GM12878 (cell line): Measurements from ENCODE around the gene ETV1. TPM values are rescaled to one million over a fixed set of nuclear protein-coding genes. Genes with fewer than 3 reads are reported as not detected.

Experiments
- ATAC-seq: fragments of 200-7000 bp; cut with Tn5 transposase; 3 replicates; pipeline ENCODE4 v1.9.1; 2020; ENCODE audit warnings: mild to moderate bottlenecking, moderate library complexity
- BruUV-seq: library from RNA; stranded (reverse); fragments of 400-500 nt; replicated peaks from 2 replicates; lab custom pipeline; 2021; lab: Mats Ljungman, UMichigan
- CTCF ChIA-PET: fragments of 300-600 bp; sonication (Branson Sonifier 250); formaldehyde crosslinking; extraction: SDS; loops from one replicate; lab custom pipeline; 2021; ENCODE audit warnings: inconsistent platforms; lab: Yijun Ruan, JAX
- POLR2A ChIA-PET: fragments of 350-600 bp; formaldehyde crosslinking; extraction: SDS; loops from one replicate; lab custom pipeline; 2021; ENCODE audit warnings: inconsistent platforms; lab: Charles Lee
- RAD21 ChIA-PET: fragments of 300-600 bp; sonication (Branson Sonifier 250); formaldehyde crosslinking; loops from one replicate; lab custom pipeline; 2023; ENCODE audit warnings: antibody characterized with exemption; ENCODE audit not compliant: unreplicated experiment; lab: Charles Lee
- SMC1A ChIA-PET: fragments of 300-600 bp; sonication (Branson Sonifier 250); formaldehyde crosslinking; loops from one replicate; lab custom pipeline; 2023; ENCODE audit not compliant: unreplicated experiment, uncharacterized antibody; lab: Charles Lee
- DNase-seq: peaks from one replicate; pipeline ENCODE4 v3.0.0-alpha.2; 2011; ENCODE audit warnings: low read depth, low spot score
- FAIRE-seq: peaks from 3 replicates; lab custom pipeline; 2011; peaks lifted over from hg19 to GRCh38; lab: Jason Lieb, UNC
- H2AFZ ChIP-seq: 2 replicates; pipeline ENCODE4 v1.6.0; 2011; ENCODE audit warnings: low read depth, low read length, control low read depth; ENCODE audit not compliant: control insufficient read depth
- H3K27ac ChIP-seq: 2 replicates; pipeline ENCODE4 v1.5.1; 2011; ENCODE audit warnings: control low read depth; ENCODE audit not compliant: control insufficient read depth, insufficient read depth
- H3K27me3 ChIP-seq, 2 experiments: replicated peaks in 1 of 2; 2 replicates each; pipeline versions ENCODE4 v1.6.0 to v1.6.1; 2011; ENCODE audit warnings: low read length in 1 of 2; ENCODE audit not compliant: control insufficient read depth in 2 of 2, insufficient read depth in 2 of 2
- H3K36me3 ChIP-seq, 2 experiments: 2 replicates each; pipeline ENCODE4 v1.5.1; 2011; ENCODE audit warnings: low read length in 1 of 2; ENCODE audit not compliant: control insufficient read depth in 2 of 2, insufficient read depth in 2 of 2
- H3K4me1 ChIP-seq: 2 replicates; pipeline ENCODE4 v1.6.1; 2011; ENCODE audit warnings: mild to moderate bottlenecking, low read length, moderate library complexity, mixed read lengths; ENCODE audit not compliant: control insufficient read depth, insufficient read depth
- H3K4me2 ChIP-seq: 2 replicates; pipeline ENCODE4 v1.6.0; 2011; ENCODE audit warnings: control low read depth; ENCODE audit not compliant: control insufficient read depth, insufficient read depth
- H3K4me3 ChIP-seq: fragments of 200-600 bp; sonication (generic); 2 replicates; pipeline ENCODE4 v1.5.1; 2016
- H3K79me2 ChIP-seq: 2 replicates; pipeline ENCODE4 v1.6.0; 2011; ENCODE audit warnings: low read length; ENCODE audit not compliant: control insufficient read depth, insufficient read depth
- H3K9ac ChIP-seq: 2 replicates; pipeline ENCODE4 v1.8.0; 2011; ENCODE audit warnings: low read length, control low read depth, mixed read lengths; ENCODE audit not compliant: control insufficient read depth, insufficient read depth
- H3K9me3 ChIP-seq: replicated peaks from 3 replicates; pipeline ENCODE4 v1.5.1; 2011; ENCODE audit warnings: mild to moderate bottlenecking, low read length; ENCODE audit not compliant: control insufficient read depth, insufficient read depth
- H4K20me1 ChIP-seq: 2 replicates; pipeline ENCODE4 v1.6.0; 2011; ENCODE audit not compliant: control insufficient read depth, insufficient read depth
- ATF7 ChIP-seq: fragments of 450-650 bp; IDR thresholded peaks from 2 replicates; pipeline ENCODE4 v1.6.1; 2016; ENCODE audit warnings: low read depth, mild to moderate bottlenecking
- CEBPB ChIP-seq, 2 experiments: fragments of 150-350 bp in 1 of 2; IDR thresholded peaks; 2 replicates each; pipeline ENCODE4 v1.6.1; 2012 to 2014; ENCODE audit warnings: low read depth in 2 of 2, low read length in 2 of 2, borderline replicate concordance in 1 of 2, inconsistent platforms in 1 of 2
- DPF2 ChIP-seq: fragments of 450-650 bp; IDR thresholded peaks from 2 replicates; pipeline ENCODE4 v1.6.1; 2017; ENCODE audit warnings: mild to moderate bottlenecking
- EZH2 ChIP-seq: IDR thresholded peaks from 2 replicates; pipeline ENCODE4 v1.6.1; 2012; ENCODE audit warnings: low read depth, mild to moderate bottlenecking, control low read depth, inconsistent platforms, low read length, borderline replicate concordance; ENCODE audit not compliant: control insufficient read depth
- GABPA ChIP-seq: IDR thresholded peaks from 2 replicates; pipeline ENCODE4 v1.6.1; 2014; ENCODE audit warnings: antibody characterized with exemption, low read depth, mild to moderate bottlenecking, inconsistent platforms
- HCFC1 ChIP-seq: fragments of 150-350 bp; IDR thresholded peaks from 2 replicates; pipeline ENCODE4 v1.6.1; 2014; ENCODE audit warnings: low read length
- IKZF1 ChIP-seq: fragments of 450-650 bp; conservative IDR thresholded peaks from 2 replicates; pipeline ENCODE4 v1.6.1; 2017; ENCODE audit warnings: antibody characterized with exemption, mild to moderate bottlenecking
- IKZF2 ChIP-seq, 2 experiments: fragments of 450-650 bp; IDR thresholded peaks; 2 replicates each; pipeline ENCODE4 v1.6.1; 2017; ENCODE audit warnings: mild to moderate bottlenecking in 2 of 2, moderate library complexity in 2 of 2
- JUND ChIP-seq: IDR thresholded peaks from 2 replicates; pipeline ENCODE4 v1.6.1; 2012; ENCODE audit warnings: low read depth, mild to moderate bottlenecking, low read length, improper control_type of control experiment, moderate library complexity
- KAT2A ChIP-seq: conservative IDR thresholded peaks from 2 replicates; pipeline ENCODE4 v1.6.1; 2011; ENCODE audit warnings: low read depth, low read length; ENCODE audit not compliant: control insufficient read depth
- KDM1A ChIP-seq: fragments of 200-600 bp; sonication (generic); IDR thresholded peaks from 2 replicates; pipeline ENCODE4 v1.6.1; 2016; ENCODE audit warnings: borderline replicate concordance
- MTA2 ChIP-seq: fragments of 450-650 bp; IDR thresholded peaks from 2 replicates; pipeline ENCODE4 v1.6.1; 2016; ENCODE audit warnings: low read depth, mild to moderate bottlenecking, moderate library complexity
- NR2F1 ChIP-seq: fragments of 450-650 bp; conservative IDR thresholded peaks from 2 replicates; pipeline ENCODE4 v1.6.1; 2017; ENCODE audit warnings: mild to moderate bottlenecking
- NRF1 ChIP-seq: conservative IDR thresholded peaks from 2 replicates; pipeline ENCODE4 v1.6.1; 2011; ENCODE audit warnings: mild to moderate bottlenecking, low read depth, low read length, improper control_type of control experiment
- POLR2A ChIP-seq: IDR thresholded peaks from 2 replicates; pipeline ENCODE4 v1.6.1; 2011; ENCODE audit warnings: low read depth, mild to moderate bottlenecking, low read length
- RAD51 ChIP-seq: fragments of 450-650 bp; IDR thresholded peaks from 2 replicates; pipeline ENCODE4 v1.6.1; 2016; ENCODE audit warnings: moderate library complexity, mild to moderate bottlenecking, inconsistent platforms
- RUNX3 ChIP-seq: IDR thresholded peaks from 2 replicates; pipeline ENCODE4 v1.6.1; 2012; ENCODE audit warnings: low read length, inconsistent platforms
- SMARCA5 ChIP-seq: fragments of 450-650 bp; IDR thresholded peaks from 2 replicates; pipeline ENCODE4 v1.6.1; 2017; ENCODE audit warnings: mild to moderate bottlenecking
- ZBED1 ChIP-seq: IDR thresholded peaks from 2 replicates; pipeline ENCODE4 v1.6.1; 2016; ENCODE audit warnings: borderline replicate concordance
- ZNF24 ChIP-seq: fragments of 450-650 bp; IDR thresholded peaks from 2 replicates; pipeline ENCODE4 v1.6.1; 2017; ENCODE audit warnings: antibody characterized with exemption, mild to moderate bottlenecking
- WGBS: methylation state at CpG from one replicate; pipeline ENCODE4 v1.1.6; 2016; ENCODE audit warnings: low lambda C conversion rate; ENCODE audit not compliant: insufficient replicate concordance, insufficient coverage; ENCODE audit errors: missing lambda C conversion rate; 5-methylcytosine and 5-hydroxymethylcytosine counted together
- in situ Hi-C: fragments of 300-500 bp; cut with MboI; formaldehyde crosslinking; loops from 9 replicates; pipeline ENCODE4 v1.14.3; 2018; ENCODE audit warnings: mixed read lengths
- intact Hi-C: fragments of 100-400 bp; cut with micrococcal nuclease; formaldehyde crosslinking; loops from one replicate; pipeline ENCODE4 v1.14.2; 2022; ENCODE audit not compliant: unreplicated experiment
- polyA plus RNA-seq, 11 experiments: library from polyadenylated mRNA; depleted of rRNA in 4 of 11; unstranded in 6 of 11; stranded (reverse) in 5 of 11; fragments of >200 nt; fragmentation: Nextera tagmentation in 4 of 11; fragmentation: Illumina TruSeq in 1 of 11; extraction: Ambion mirVana in 4 of 11; extraction: Trizol in 1 of 11; gene quantifications; 1 replicate in 1 of 11; 2 replicates in 10 of 11; pipeline versions ENCODE4 v1.2.1 to v1.2.3, GENCODE V29; 2011 to 2016; ENCODE audit warnings: inconsistent platforms in 2 of 11, missing spikeins in 2 of 11, low read depth in 1 of 11
- total RNA-seq, 4 experiments: library from RNA; depleted of rRNA in 3 of 4; stranded (reverse); fragments of >200 nt in 3 of 4; fragmentation: Illumina TruSeq in 1 of 4; extraction: Trizol in 1 of 4; gene quantifications; 2 replicates each; pipeline versions ENCODE4 v1.2.1 to v1.2.3, GENCODE V29; 2013 to 2021
- TF ChIP-seq, protein P1 (sequence below): IDR thresholded peaks from 2 replicates; pipeline ENCODE4 v1.6.1; 2012; ENCODE audit warnings: low read length, inconsistent platforms

ETV1 gene
- total and polyA plus RNA-seq, 10 of the 15 experiments (the other 5 are each of a cell fraction or from before 2014, with no cell fraction given), result 0.03 to 9.3 (median 0.16) TPM; not detected in 4

DNA sequence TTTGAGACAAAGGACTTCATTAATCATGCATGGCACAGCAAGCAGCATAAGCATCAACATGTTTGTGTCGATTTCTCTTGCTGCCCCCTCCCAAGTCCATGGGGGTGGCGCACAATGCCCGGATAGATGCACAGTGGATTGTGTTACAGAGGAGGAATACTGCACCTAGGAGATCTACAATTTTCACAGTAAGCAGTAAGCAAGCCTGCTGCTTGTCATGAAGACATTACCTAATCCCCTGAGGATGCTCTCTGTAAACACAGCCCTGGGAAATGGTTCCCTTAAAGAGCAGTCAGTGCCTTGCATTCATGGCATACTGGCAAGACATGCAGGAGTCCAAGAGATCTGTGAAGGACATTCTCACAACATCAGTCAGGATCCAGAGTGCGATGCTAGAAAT is 137.7 kb downstream of the ETV1 start:
- DNase-seq (no peak), ATAC-seq (no peak)

DNA sequence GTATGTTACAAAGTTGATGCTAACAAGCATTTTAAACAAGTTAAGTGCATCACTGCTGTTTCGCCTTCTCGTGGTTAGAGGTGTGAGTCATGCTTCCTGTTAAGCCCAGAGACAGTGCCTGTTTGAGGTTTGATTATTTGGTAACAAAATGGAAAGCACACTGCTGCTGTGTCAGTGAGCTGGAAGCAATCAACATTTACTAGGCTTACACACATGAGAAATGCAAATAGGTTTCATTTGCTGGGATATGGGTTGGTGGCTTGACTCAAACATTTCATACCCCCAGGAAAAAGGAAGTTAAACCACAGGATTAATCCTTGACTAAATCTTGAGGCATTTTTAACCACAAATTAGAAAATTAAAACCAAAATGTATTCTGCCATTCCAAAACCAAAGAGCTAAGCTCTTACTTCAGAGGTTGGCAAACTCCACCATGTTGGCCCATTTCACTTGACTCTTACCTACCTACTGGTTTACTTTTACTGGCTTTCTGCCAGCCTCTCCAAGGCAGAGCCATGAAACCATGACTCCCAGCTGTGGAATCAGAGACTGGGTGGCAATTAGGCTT is 139.2 kb downstream of the ETV1 start:
- intact Hi-C loops, result no loop called here
- peak; percentile 99 for ATAC-seq
- POLR2A ChIA-PET, result no interaction called here

More for the DNA sequence above, 137.7 kb downstream of the ETV1 start:
- CTCF ChIA-PET, result no interaction called here
- no peaks in the 10 kb centered on the region for H3K27me3 ChIP-seq
- SMC1A ChIA-PET, result no interaction called here
- no peaks in the 10 kb centered on the region for H3K36me3 ChIP-seq
- no peak for FAIRE-seq
- no peak overlapping the region for H3K4me2 ChIP-seq
- no peak overlapping the region for H3K4me3 ChIP-seq
- H3K79me2 ChIP-seq, result no peaks in the 10 kb centered on the region
- in situ Hi-C loops (no loop called here), intact Hi-C loops (no loop called here)
- H3K9ac ChIP-seq, result no peak overlapping the region
- BruUV-seq, result no TSS peak
- H2AFZ ChIP-seq, result no peak overlapping the region
- TF ChIP-seq ZBED1 (no peak), KDM1A (no peak), NRF1 (no peak), CEBPB (IDR thresholded peaks at IDR 0.05; ENCODE audit: borderline replicate concordance in 1 of 2, low read depth in 2 of 2, low read length in 2 of 2) (no peak), IKZF2 (IDR thresholded peaks at IDR 0.05) (no peak), RAD51 (no peak), GABPA (no peak)
- H4K20me1 ChIP-seq, result no peaks in the 10 kb centered on the region
- RAD21 ChIA-PET, result no interaction called here
- POLR2A ChIA-PET, result no interaction called here
- no peaks in the 10 kb centered on the region for H3K9me3 ChIP-seq
- no peak overlapping the region for H3K27ac ChIP-seq
- 57% methylated on average over 4 of the region's 4 CpGs for WGBS
- H3K4me1 ChIP-seq, result no peaks in the 10 kb centered on the region

More for the DNA sequence above, 139.2 kb downstream of the ETV1 start:
- Histone ChIP-seq H3K79me2 (no peaks in the 10 kb centered on the region), H3K4me2 (no peak overlapping the region), H3K27ac (no peak overlapping the region), H4K20me1 (no peaks in the 10 kb centered on the region), H3K4me1 (no peaks in the 10 kb centered on the region), H3K9me3 (no peaks in the 10 kb centered on the region), H3K4me3 (no peak overlapping the region), H3K27me3 (no peaks in the 10 kb centered on the region), H2AFZ (no peak overlapping the region), H3K9ac (no peak overlapping the region), H3K36me3 (no peaks in the 10 kb centered on the region)
- CTCF ChIA-PET, result no interaction called here
- in situ Hi-C loops, result no loop called here
- peak; percentile 9 for DNase-seq
- 3% methylated on average over 2 of the region's 2 CpGs for WGBS
- no peak for FAIRE-seq
- BruUV-seq, result no TSS peak
- SMC1A ChIA-PET, result no interaction called here
- peak; percentile 61 for TF ChIP-seq RUNX3
- TF ChIP-seq KDM1A, result no peak
- 0 out of 2 replicates have a peak, but pooled peaks have one; percentile 12 for TF ChIP-seq ATF7
- peak; percentile 61; the same call in 1 of the 2 replicates for TF ChIP-seq DPF2
- TF ChIP-seq IKZF2 (IDR thresholded peaks at IDR 0.05), result peak; percentile 59 to 72; a peak in 3 of 4 replicates
- TF ChIP-seq, protein P1, sequence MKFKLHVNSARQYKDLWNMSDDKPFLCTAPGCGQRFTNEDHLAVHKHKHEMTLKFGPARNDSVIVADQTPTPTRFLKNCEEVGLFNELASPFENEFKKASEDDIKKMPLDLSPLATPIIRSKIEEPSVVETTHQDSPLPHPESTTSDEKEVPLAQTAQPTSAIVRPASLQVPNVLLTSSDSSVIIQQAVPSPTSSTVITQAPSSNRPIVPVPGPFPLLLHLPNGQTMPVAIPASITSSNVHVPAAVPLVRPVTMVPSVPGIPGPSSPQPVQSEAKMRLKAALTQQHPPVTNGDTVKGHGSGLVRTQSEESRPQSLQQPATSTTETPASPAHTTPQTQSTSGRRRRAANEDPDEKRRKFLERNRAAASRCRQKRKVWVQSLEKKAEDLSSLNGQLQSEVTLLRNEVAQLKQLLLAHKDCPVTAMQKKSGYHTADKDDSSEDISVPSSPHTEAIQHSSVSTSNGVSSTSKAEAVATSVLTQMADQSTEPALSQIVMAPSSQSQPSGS, result no peak
- TF ChIP-seq KAT2A, result no peak
- no peak for TF ChIP-seq SMARCA5
- no peak for TF ChIP-seq HCFC1
- TF ChIP-seq IKZF1, result peak; percentile 55; the same call in 1 of the 2 replicates
- no peak for TF ChIP-seq EZH2
- TF ChIP-seq NR2F1, result no peak
- no peak for TF ChIP-seq ZNF24
- no peak for TF ChIP-seq POLR2A
- 0 out of 2 replicates have a peak, but pooled peaks have one; percentile 13 for TF ChIP-seq JUND
- TF ChIP-seq MTA2, result peak; percentile 49; the same call in 1 of the 2 replicates
- RAD21 ChIA-PET, result no interaction called here
